ENCODE data around the gene KIF15.

Gene KIF15

DNA sequence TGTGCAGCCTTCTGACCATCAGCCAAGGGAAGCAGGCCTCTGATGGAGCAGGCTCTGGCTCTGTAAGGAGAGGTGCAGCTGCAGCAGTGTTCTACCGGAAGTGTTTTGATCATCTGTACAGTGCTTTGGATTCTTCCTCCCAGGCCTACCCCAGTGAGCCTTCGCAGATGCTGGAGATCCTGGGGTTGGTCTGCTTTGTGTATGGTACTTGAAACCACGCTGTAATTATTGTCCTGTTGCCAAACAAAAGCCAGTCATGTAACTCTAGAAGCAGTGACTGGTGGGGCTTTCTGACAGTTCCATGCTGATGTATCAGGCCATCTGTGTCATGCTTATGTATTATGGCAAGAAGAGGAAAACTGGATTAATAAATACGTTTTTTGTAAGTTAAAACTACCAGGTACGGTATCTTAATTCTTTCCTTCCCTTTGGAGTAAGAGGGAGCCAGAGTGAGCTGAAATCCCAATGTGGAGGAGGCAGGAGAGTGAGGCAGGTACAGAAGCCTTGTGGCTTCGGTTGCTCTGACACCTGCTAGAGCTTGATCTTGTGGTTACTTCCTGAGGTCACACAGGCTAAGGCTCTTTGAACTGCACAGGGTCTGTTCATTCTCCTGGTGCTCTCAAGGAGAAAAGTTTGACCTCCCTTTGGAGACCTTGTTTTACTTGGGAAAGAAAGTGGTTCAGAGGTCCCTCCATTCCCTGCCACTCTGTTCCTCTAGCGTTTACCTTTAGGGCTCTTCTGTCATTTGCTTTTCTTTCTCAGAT, 103.9 kb downstream of the KIF15 start:
- TF ChIP-seq, protein P1, sequence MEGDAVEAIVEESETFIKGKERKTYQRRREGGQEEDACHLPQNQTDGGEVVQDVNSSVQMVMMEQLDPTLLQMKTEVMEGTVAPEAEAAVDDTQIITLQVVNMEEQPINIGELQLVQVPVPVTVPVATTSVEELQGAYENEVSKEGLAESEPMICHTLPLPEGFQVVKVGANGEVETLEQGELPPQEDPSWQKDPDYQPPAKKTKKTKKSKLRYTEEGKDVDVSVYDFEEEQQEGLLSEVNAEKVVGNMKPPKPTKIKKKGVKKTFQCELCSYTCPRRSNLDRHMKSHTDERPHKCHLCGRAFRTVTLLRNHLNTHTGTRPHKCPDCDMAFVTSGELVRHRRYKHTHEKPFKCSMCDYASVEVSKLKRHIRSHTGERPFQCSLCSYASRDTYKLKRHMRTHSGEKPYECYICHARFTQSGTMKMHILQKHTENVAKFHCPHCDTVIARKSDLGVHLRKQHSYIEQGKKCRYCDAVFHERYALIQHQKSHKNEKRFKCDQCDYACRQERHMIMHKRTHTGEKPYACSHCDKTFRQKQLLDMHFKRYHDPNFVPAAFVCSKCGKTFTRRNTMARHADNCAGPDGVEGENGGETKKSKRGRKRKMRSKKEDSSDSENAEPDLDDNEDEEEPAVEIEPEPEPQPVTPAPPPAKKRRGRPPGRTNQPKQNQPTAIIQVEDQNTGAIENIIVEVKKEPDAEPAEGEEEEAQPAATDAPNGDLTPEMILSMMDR (conservative IDR thresholded peaks at IDR 0.05; ENCODE audit: low read depth, low read length), result no peak
- H2AFZ ChIP-seq (ENCODE audit: low read depth), result no peak overlapping the region
- peaks cover 57% of the 10 kb centered on the region for H3K4me1 ChIP-seq (ENCODE audit: low read depth, poor library complexity, severe bottlenecking)
- no peaks in the 10 kb centered on the region for H3K79me2 ChIP-seq (ENCODE audit: insufficient read depth, low read depth)
- H3K36me3 ChIP-seq (ENCODE audit: insufficient read depth), result no peaks in the 10 kb centered on the region
- no peak overlapping the region for H3K4me3 ChIP-seq (IDR thresholded peaks at IDR 0.05; ENCODE audit: insufficient read depth, low read depth, low read length)
- peak overlapping the region; percentile 80 for H3K4me2 ChIP-seq
- H4K20me1 ChIP-seq (ENCODE audit: insufficient read depth), result no peaks in the 10 kb centered on the region
- peak overlapping the region; percentile 51; the same call in 1 of the 2 replicates for H3K9ac ChIP-seq
- H3K27me3 ChIP-seq (ENCODE audit: insufficient read depth, low read depth), result no peaks in the 10 kb centered on the region
- peak overlapping the region; percentile 91 for H3K27ac ChIP-seq

DNA sequence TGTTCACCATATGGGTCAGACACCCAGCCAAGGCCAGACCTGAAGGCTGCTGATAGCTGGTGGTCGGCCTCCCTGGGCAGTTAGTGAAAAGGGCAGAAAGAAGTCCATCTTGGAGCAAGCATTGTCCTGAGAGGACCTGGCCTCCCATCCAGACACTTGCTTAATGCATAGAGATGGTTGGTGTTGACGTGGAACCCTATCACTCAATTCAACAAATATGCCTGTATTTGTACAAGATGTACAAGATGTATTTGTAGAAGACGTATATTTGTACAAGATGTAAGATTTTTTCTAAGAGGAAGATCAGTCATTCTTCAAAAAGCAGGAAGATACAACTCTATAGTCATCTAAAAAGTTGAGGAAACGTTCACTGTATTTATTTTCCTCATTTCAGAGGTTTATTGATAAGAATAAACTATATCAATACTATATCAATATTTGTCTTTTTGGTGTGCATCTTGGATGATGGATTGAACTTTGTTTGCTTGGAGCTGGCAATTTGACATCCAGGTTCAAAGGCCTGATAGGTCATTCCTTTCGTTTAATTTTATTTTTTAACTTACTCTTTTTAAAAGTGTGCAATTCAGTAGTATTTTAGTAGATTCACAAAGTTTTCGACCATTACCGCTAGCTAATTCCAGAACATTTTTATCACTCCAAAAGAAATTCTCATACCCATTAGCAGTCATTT, 106.0 kb downstream of the KIF15 start:
- Histone ChIP-seq H3K36me3 (ENCODE audit: insufficient read depth) (no peaks in the 10 kb centered on the region), H3K4me2 (no peak overlapping the region), H3K4me3 (IDR thresholded peaks at IDR 0.05; ENCODE audit: insufficient read depth, low read depth, low read length) (no peak overlapping the region), H3K9ac (no peak overlapping the region), H3K27ac (peak overlapping the region; percentile 91; the same call in 1 of the 2 replicates), H2AFZ (ENCODE audit: low read depth) (no peak overlapping the region), H3K4me1 (ENCODE audit: low read depth, poor library complexity, severe bottlenecking) (peaks cover 54% of the 10 kb centered on the region), H3K27me3 (ENCODE audit: insufficient read depth, low read depth) (no peaks in the 10 kb centered on the region), H4K20me1 (ENCODE audit: insufficient read depth) (no peaks in the 10 kb centered on the region), H3K79me2 (ENCODE audit: insufficient read depth, low read depth) (no peaks in the 10 kb centered on the region)
- TF ChIP-seq, protein P1 (conservative IDR thresholded peaks at IDR 0.05; ENCODE audit: low read depth, low read length), result no peak

DNA sequence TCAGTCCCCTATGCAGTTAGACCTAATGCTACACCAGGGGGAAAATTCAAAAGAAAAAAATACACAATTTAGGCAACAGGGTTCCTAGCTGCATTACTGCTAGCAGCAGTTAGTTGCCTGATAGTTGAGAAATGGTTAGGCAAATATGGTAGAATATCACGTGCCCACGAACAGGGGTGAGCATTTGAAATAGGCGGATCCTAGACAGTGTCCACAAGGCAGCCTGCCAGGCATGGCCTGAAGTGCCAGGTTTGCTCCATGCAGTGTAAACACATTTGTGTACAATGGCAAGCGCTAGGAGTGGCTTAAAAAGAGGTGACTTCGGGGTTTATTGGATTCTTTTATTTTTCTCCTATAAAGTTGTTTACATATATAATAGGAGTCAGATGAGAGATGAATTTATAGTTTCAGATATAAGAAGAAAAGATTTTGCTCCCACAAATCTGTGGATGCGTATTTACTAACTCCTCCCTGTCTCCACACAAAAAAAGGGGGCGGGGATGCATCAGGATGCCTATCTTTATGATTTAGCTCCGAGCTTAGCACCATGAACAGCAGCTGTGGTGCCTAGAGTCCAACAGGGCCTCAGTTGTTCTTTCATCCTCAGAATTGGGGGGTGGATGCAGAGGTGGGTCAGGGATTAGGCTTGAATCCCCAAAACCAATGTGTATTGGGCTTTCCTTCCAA, 108.9 kb downstream of the KIF15 start:
- peaks cover 25% of the 10 kb centered on the region for H3K4me1 ChIP-seq (ENCODE audit: low read depth, poor library complexity, severe bottlenecking)
- no peak overlapping the region for H3K27ac ChIP-seq
- H4K20me1 ChIP-seq (ENCODE audit: insufficient read depth), result no peaks in the 10 kb centered on the region
- no peaks in the 10 kb centered on the region for H3K36me3 ChIP-seq (ENCODE audit: insufficient read depth)
- no peak overlapping the region for H3K4me2 ChIP-seq
- no peak overlapping the region for H2AFZ ChIP-seq (ENCODE audit: low read depth)
- H3K79me2 ChIP-seq (ENCODE audit: insufficient read depth, low read depth), result no peaks in the 10 kb centered on the region
- no peak overlapping the region for H3K4me3 ChIP-seq (IDR thresholded peaks at IDR 0.05; ENCODE audit: insufficient read depth, low read depth, low read length)
- H3K27me3 ChIP-seq (ENCODE audit: insufficient read depth, low read depth), result no peaks in the 10 kb centered on the region
- H3K9ac ChIP-seq, result no peak overlapping the region
- TF ChIP-seq, protein P1 (conservative IDR thresholded peaks at IDR 0.05; ENCODE audit: low read depth, low read length), result no peak

DNA sequence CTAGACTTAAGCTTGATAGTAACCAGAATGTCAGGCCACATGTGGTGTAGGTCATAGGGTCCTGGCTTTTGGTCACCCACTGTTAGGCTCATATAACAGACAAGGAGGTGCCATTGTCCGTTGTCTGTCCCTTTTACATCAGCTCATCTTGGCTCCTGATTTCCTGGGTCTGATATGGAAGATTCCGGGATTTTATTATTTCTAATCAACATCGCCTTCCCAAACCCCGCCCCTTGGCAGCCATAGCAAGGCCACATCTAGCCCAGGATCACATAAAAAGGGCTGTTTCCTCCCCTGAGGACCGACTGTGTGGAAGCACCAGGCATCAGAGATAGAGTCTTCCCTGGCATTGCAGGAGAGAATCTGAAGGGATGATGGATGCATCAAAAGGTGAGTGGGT, 112.7 kb downstream of the KIF15 start, which contains the start of gene TGM4:
Gene TGM4, plus strand, starts transcription at position 301 of the 400 bp plus-strand sequence. Its CDS starts 71 bp downstream, at position 372.
- Histone ChIP-seq H3K9ac (no peak within 1 kb of the TSS), H3K36me3 (ENCODE audit: insufficient read depth) (no peaks in the 10 kb centered on the region), H3K4me1 (ENCODE audit: low read depth, poor library complexity, severe bottlenecking) (no peaks in the 10 kb centered on the region), H2AFZ (ENCODE audit: low read depth) (no peak within 1 kb of the TSS), H3K79me2 (ENCODE audit: insufficient read depth, low read depth) (no peaks in the 10 kb centered on the region), H3K4me2 (no peak within 1 kb of the TSS), H3K27me3 (ENCODE audit: insufficient read depth, low read depth) (no peaks in the 10 kb centered on the region), H3K4me3 (IDR thresholded peaks at IDR 0.05; ENCODE audit: insufficient read depth, low read depth, low read length) (no peak within 1 kb of the TSS), H3K27ac (no peak within 1 kb of the TSS), H4K20me1 (ENCODE audit: insufficient read depth) (no peaks in the 10 kb centered on the region)
- TF ChIP-seq, protein P1 (conservative IDR thresholded peaks at IDR 0.05; ENCODE audit: low read depth, low read length), result no peak
